ENCODE results near the gene DDX43. TPM values are rescaled to one million over a fixed set of nuclear protein-coding genes. Genes with fewer than 3 reads are reported as not detected.

DDX43 gene
- total RNA-seq, 1 experiment from 2014 or later: not detected

DNA sequence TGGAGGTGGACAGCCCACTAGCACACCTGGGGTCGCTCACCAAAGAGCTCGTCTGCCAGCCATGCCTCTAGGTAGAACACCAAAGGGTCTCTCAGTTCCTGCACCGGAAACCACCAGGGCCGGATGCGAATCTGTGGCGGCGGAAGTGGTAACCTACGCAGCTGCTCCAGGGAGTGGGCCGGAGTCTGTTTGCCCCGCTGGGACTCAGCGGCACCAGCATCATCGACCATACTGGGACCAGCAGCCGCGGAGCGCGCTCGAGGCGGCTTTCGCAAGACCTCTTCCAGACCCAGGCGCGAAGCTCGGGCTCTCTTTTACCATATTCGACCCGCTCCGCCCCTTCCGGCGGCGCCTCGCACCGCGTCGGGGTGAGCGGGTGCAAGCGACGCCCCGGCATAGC lies 25.1 kb upstream of the DDX43 start, which contains the start of gene OOEP (continued):
- TF ChIP-seq REST (IDR thresholded peaks at IDR 0.05; ENCODE audit: low read depth): no peak
- no peak for TF ChIP-seq MAX (IDR thresholded peaks at IDR 0.05)
- no peak for TF ChIP-seq EGR1 (IDR thresholded peaks at IDR 0.05; ENCODE audit: low read depth)
- no peak for TF ChIP-seq EZH2phosphoT487 (IDR thresholded peaks at IDR 0.05; ENCODE audit: borderline replicate concordance)
- TF ChIP-seq SIN3A (IDR thresholded peaks at IDR 0.05; ENCODE audit: low read depth): no peak
- TF ChIP-seq ELF1 (IDR thresholded peaks at IDR 0.05; ENCODE audit: borderline replicate concordance, low read depth): no peak

GRCh38 chr6:73371984-73372383 lies 22.6 kb upstream of the DDX43 start:
- H3K36me3 ChIP-seq (ENCODE audit: control insufficient read depth in 1 of 2, insufficient read depth in 2 of 2, low read length in 2 of 2): no peaks in the 10 kb centered on the region
- H2AFZ ChIP-seq (ENCODE audit: low read depth, low read length, poor library complexity, severe bottlenecking): no peak overlapping the region
- no peak overlapping the region for H3K4me2 ChIP-seq (ENCODE audit: low read length)
- DNase-seq (ENCODE audit: low read depth, low spot score): no peak
- intact Hi-C loops (cut with micrococcal nuclease): no loop called here
- H3K9me3 ChIP-seq (ENCODE audit: control insufficient read depth in 1 of 2, insufficient read depth in 1 of 2, low read depth in 1 of 2, low read length in 2 of 2): no peaks in the 10 kb centered on the region
- no peaks in the 10 kb centered on the region for H4K20me1 ChIP-seq (ENCODE audit: insufficient read depth)
- no peaks in the 10 kb centered on the region for H3K27me3 ChIP-seq (ENCODE audit: insufficient read depth, low read length)
- no peaks in the 10 kb centered on the region for H3K79me2 ChIP-seq (ENCODE audit: insufficient read depth, low read length)
- no peaks in the 10 kb centered on the region for H3K4me1 ChIP-seq (ENCODE audit: control insufficient read depth in 1 of 2, insufficient read depth in 2 of 2, low read length in 2 of 2)
- no peak overlapping the region for H3K27ac ChIP-seq (ENCODE audit: low read depth, low read length)
- H3K4me3 ChIP-seq (replicated peaks in 1 of 2; ENCODE audit: low read depth in 1 of 2, low read length in 2 of 2): no peak overlapping the region
- no peak for ATAC-seq
- RAD21 ChIA-PET (ENCODE audit: low non-redundant PET in 1 of 2, low total read pairs in 2 of 2, uncharacterized antibody in 2 of 2, unreplicated experiment in 2 of 2): no interaction called here
- CTCF ChIA-PET: no interaction called here
- no peak overlapping the region for H3K9ac ChIP-seq (ENCODE audit: low read length)
- no peaks in the 10 kb centered on the region for H3K9me2 ChIP-seq (ENCODE audit: insufficient read depth)
- no TSS peak for BruUV-seq (replicated peaks)
- POLR2A ChIA-PET: no interaction called here
- TF ChIP-seq EZH2phosphoT487 (IDR thresholded peaks at IDR 0.05; ENCODE audit: borderline replicate concordance) (no peak), ELF1 (IDR thresholded peaks at IDR 0.05; ENCODE audit: borderline replicate concordance, low read depth) (no peak), POLR2A (IDR thresholded peaks at IDR 0.05; ENCODE audit: borderline replicate concordance, extremely low read depth, insufficient read depth, insufficient read length) (no peak), POLR2AphosphoS5 (IDR thresholded peaks at IDR 0.05; ENCODE audit: low read depth, low read length) (no peak), TCF7L2 (IDR thresholded peaks at IDR 0.05; ENCODE audit: borderline replicate concordance, extremely low read depth, insufficient read depth, insufficient read length) (no peak), FOSL1 (IDR thresholded peaks at IDR 0.05; ENCODE audit: low read depth) (no peak), ZFX (IDR thresholded peaks at IDR 0.05) (no peak), RAD21 (IDR thresholded peaks at IDR 0.05; ENCODE audit: low read depth) (no peak), MAX (IDR thresholded peaks at IDR 0.05) (no peak), CTCF (IDR thresholded peaks at IDR 0.05 in 2 of 3, conservative IDR thresholded peaks at IDR 0.05 in 1 of 3; ENCODE audit: borderline replicate concordance in 1 of 3, insufficient read depth in 1 of 3, low read depth in 2 of 3, low read length in 2 of 3) (no peak), EGR1 (IDR thresholded peaks at IDR 0.05; ENCODE audit: low read depth) (no peak), REST (IDR thresholded peaks at IDR 0.05; ENCODE audit: low read depth) (no peak), SP1 (IDR thresholded peaks at IDR 0.05; ENCODE audit: low read depth) (no peak), CEBPB (IDR thresholded peaks at IDR 0.05; ENCODE audit: low read depth) (no peak), YY1 (IDR thresholded peaks at IDR 0.05; ENCODE audit: extremely low read depth, insufficient replicate concordance, low read depth, low read length) (no peak)
